Skeletal muscle tissue (tissue), 4 donors: ENCODE data around the gene MRPS26. TPM values are rescaled to one million over a fixed set of nuclear protein-coding genes. Genes with fewer than 3 reads are reported as not detected.
"Not testable (repeated sequence)": the region's sequence is repeated elsewhere in the genome, so short reads cannot be mapped to it uniquely, and the experiment has no call there.

Experiments used
- H3K27ac ChIP-seq: one replicate; pipeline ENCODE4 v1.7.0; 2013; ENCODE audit warnings: mild to moderate bottlenecking, low read depth, low read length, inconsistent platforms
- H3K27me3 ChIP-seq, 3 donors: one replicate each; pipeline ENCODE4 v1.7.0; 2013; ENCODE audit warnings: low read length in 3 of 3; ENCODE audit not compliant: control insufficient read depth in 3 of 3, insufficient read depth in 3 of 3
- H3K36me3 ChIP-seq, 3 donors: one replicate each; pipeline ENCODE4 v1.7.0; 2013; ENCODE audit warnings: low read length in 3 of 3; ENCODE audit not compliant: control insufficient read depth in 3 of 3, insufficient read depth in 3 of 3
- H3K4me1 ChIP-seq, 3 donors: one replicate each; pipeline ENCODE4 v1.7.0; 2013; ENCODE audit warnings: low read length in 3 of 3, mild to moderate bottlenecking in 3 of 3; ENCODE audit not compliant: control insufficient read depth in 3 of 3, insufficient read depth in 3 of 3
- H3K4me3 ChIP-seq, 3 donors: one replicate each; pipeline ENCODE4 v1.7.0; 2013; ENCODE audit warnings: low read length in 3 of 3
- H3K9ac ChIP-seq, 3 donors: one replicate each; pipeline ENCODE4 v1.7.0; 2013; ENCODE audit warnings: low read length in 3 of 3, mild to moderate bottlenecking in 3 of 3, moderate library complexity in 2 of 3, low read depth in 1 of 3
- H3K9me3 ChIP-seq, 3 donors: one replicate each; pipeline ENCODE4 v1.7.0; 2013; ENCODE audit warnings: low read length in 3 of 3; ENCODE audit not compliant: control insufficient read depth in 3 of 3
- total RNA-seq: library from RNA; depleted of rRNA; stranded (reverse); fragments of >200 nt; gene quantifications from one replicate; pipeline ENCODE4 v1.2.3, GENCODE V29; 2014
- donor health status: Osteomylitis.

The MRPS26 gene
- total RNA-seq, 1 donor from 2014 or later = 25.6 TPM

DNA sequence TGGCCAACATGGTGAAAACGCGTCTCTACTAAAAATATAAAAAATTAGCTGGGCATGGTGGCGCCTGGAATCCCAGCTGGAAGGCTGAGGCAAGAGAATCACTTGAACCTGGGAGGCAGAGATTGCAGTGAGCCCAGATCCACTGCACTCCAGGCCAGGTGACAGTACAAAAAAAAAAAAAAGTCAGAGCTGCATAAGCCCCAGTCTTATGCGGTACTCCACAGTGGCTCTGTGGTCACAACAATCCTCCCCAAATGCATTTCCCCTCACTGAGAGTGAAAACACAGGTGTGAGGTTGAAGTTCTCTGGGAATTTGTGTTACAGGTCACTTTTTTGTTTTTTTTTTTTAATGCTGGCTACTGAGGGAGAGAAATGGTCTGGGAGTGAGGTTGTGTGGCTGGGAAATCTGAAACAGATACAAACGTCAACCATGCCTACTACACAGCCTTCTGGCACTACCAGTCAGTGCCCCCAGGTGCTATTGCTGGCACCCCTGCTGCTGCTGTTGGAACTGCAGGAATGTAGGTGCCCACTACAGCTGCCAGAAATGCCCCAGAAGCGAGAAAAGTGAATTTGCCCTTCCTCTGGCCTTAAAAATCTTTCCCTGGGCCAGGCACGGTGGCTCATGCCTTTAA, 5.7 kb downstream of the MRPS26 start:
- Histone ChIP-seq H3K27ac (no peak overlapping the region), H3K4me1 (peaks cover 6 to 12% (median 10%) of the 10 kb centered on the region in 3 donors), H3K27me3 (no peaks in the 10 kb centered on the region), H3K36me3 (peaks cover 23 to 28% (median 27%) of the 10 kb centered on the region in 3 donors), H3K9me3 (no peaks in the 10 kb centered on the region), H3K4me3 (no peak overlapping the region), H3K9ac (no peak overlapping the region)

DNA sequence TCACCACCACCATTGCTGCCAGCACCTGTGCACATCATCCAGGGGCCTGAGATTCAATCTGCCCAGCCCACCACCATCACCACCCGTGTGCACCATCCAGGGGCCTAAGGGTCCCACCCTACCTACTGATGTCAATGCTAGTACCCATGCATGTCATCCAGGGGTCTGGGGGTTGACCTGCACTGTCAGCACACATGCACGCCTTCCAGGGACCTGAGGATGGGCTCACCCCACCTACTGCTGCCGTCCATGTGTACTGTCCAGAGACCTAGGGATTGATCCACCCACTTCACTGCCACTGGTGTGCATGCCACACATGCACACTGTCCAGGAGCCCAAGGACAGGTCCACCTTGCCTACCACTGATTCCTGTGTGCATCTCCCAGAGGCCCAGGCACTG, 13.6 kb downstream of the MRPS26 start:
- Histone ChIP-seq H3K27ac (no peak overlapping the region), H3K9ac (no peak overlapping the region), H3K27me3 (no peaks in the 10 kb centered on the region), H3K9me3 (no peaks in the 10 kb centered on the region), H3K4me1 (no peaks in the 10 kb centered on the region), H3K36me3 (no peaks in the 10 kb centered on the region), H3K4me3 (no peak overlapping the region)

DNA sequence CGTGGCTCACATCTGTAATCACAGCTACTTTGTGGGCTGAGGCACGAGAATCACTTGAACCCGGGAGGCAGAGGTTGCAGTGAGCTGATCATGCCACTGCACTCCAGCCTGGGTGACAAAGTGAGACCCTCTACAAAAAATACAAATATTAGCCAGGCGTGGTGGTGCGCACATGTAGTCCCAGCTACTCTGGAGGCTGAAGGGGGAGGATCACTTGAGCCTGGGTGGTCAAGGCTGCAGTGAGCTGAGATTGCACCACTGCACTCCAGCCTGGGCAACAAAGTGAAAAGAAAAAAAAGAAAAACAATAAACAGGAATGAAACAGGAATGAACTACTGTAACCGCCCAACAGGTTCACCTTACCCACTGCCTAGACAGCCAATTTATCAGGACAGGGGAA, 18.3 kb downstream of the MRPS26 start:
- not testable (repeated sequence) for H3K9ac ChIP-seq, H3K36me3 ChIP-seq, H3K27me3 ChIP-seq, H3K27ac ChIP-seq, H3K4me1 ChIP-seq, H3K4me3 ChIP-seq, H3K9me3 ChIP-seq

DNA sequence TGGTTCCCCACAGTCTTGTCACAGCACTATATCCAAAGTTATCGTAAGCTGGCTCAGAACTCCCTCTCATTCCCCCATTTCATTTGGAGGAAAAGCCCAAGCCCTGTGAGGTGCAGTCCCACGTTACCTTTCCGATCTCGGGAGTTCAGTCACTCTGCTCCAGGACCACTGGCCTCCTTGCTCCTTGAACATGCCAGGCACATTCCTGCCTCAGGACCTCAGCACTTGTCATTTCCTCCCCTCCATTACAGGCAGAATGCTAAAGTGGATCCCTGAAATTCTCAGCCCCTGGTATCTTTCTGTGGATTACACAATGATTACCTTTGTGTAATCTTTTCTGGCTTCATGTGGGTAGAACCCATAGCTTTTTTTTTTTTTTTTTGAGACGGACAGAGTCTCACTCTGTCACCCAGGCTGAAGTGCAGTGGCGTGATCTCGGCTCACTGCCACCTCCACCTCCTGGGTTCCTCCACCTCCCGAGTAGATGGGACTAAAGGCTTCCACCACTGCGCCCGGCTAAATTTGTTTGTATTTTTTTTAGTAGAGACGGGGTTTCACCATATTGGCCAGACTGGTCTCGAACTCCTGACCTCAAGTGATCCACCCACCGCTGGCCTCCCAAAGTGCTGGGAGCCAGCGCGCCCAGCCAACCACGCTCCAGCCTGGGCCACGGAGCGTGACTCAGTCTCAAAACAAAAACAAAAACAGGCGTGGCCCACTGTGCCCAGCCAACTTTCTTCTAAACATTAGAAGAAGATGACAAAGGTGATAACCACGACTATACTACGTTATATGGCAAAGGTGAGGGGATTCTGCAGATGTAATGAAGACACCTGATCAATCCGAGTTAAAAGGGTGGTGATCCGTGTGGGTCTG, 21.5 kb downstream of the MRPS26 start:
- Histone ChIP-seq H3K4me3 (no peak overlapping the region), H3K9ac (no peak overlapping the region), H3K9me3 (no peaks in the 10 kb centered on the region), H3K27me3 (peaks cover 9 to 14% (median 12%) of the 10 kb centered on the region in 3 donors), H3K36me3 (no peaks in the 10 kb centered on the region), H3K27ac (no peak overlapping the region), H3K4me1 (peaks cover 0 to 4% (median 3%) of the 10 kb centered on the region in 3 donors)

DNA sequence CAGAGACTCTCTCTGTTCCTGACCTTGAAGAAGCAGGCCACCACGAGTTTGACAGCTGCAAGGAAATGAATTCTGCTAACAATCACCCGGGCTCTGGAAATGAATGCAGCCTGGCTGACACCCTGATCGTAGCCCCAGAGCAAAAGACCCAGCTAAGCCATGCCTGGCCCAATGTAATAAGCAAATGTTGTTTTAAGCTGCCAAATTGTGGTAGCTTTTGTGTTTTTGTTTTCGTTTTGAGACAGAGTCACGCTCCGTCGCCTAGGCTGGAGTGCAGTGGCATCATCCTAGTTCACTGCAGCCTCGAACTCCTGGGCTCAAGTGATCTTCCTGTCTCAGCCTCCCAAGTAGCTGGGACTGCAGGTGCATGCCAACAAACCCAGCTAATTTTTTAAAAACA, 22.2 kb downstream of the MRPS26 start:
- Histone ChIP-seq H3K27me3 (peaks cover 15 to 19% (median 19%) of the 10 kb centered on the region in 3 donors), H3K4me3 (no peak overlapping the region), H3K36me3 (no peaks in the 10 kb centered on the region), H3K27ac (no peak overlapping the region), H3K4me1 (peaks cover 0 to 6% (median 3%) of the 10 kb centered on the region in 3 donors), H3K9me3 (no peaks in the 10 kb centered on the region), H3K9ac (no peak overlapping the region)

DNA sequence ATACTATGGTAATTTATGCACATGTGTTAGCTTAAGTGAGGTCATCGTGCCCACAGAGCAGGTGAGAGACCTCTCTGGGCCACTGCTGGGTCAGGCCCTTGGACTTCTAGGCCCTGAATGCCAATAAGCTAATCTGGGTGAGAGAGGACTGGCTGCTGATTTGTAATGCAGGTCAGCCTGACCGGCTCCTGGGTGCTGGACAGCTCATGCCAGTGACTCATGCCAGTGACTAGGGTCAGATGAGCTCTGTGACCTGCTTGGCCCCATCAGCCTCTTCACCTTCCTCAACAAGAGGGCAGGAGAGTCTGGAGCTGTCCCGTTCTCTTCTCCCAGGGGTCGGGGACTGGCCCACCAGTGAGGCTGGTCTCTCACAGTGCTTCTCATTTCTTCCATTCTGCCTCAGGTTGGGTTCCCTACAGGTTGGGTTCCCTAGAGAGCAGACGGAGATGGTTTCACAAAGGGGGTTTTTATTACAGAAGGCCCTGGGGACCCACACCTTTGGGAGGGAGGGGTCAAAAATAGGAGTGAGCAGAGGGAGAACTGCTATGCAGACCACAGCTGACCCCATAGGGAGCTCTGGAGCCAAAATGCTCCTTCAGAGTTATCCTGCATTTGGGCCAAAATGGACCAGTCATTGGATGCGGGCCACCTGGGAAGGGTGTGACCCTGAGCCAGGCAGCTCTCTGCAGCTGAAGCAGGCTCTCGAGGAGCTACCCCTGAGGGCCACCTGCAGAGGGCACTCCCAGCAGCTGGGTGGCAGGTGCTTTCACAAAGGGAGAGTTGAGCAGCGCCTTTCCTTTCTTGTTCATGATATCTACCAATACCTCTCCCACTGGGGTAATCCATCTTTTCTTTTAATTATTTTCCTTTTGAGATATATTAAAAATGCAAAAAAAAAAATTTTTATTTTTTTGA, 23.4 kb downstream of the MRPS26 start:
- Histone ChIP-seq H3K27ac (no peak overlapping the region), H3K36me3 (no peaks in the 10 kb centered on the region), H3K4me3 (no peak overlapping the region), H3K9ac (no peak overlapping the region), H3K9me3 (no peaks in the 10 kb centered on the region), H3K27me3 (peaks cover 15 to 22% (median 21%) of the 10 kb centered on the region in 3 donors), H3K4me1 (peaks cover 0 to 6% (median 3%) of the 10 kb centered on the region in 3 donors)

GRCh38 chr20:3070725-3071124, 24.9 kb downstream of the MRPS26 start:
- no peaks in the 10 kb centered on the region for H3K9me3 ChIP-seq
- no peak overlapping the region for H3K9ac ChIP-seq
- peaks cover 0 to 6% (median 3%) of the 10 kb centered on the region in 3 donors for H3K4me1 ChIP-seq
- H3K27ac ChIP-seq = no peak overlapping the region
- no peaks in the 10 kb centered on the region for H3K36me3 ChIP-seq
- H3K4me3 ChIP-seq = no peak overlapping the region
- peaks cover 15 to 22% (median 21%) of the 10 kb centered on the region in 3 donors for H3K27me3 ChIP-seq

- Histone ChIP-seq H3K27me3 (peaks cover 15 to 22% (median 21%) of the 10 kb centered on the region in 3 donors), H3K36me3 (no peaks in the 10 kb centered on the region), H3K4me3 (peak overlapping the region; percentile 32 to 41 (median 38)), H3K27ac (no peak overlapping the region), H3K9ac (peak overlapping the region in 1 of 3 donors; percentile 25), H3K4me1 (peaks cover 0 to 6% (median 3%) of the 10 kb centered on the region in 3 donors), H3K9me3 (no peaks in the 10 kb centered on the region)
Measured at GRCh38 chr20:3071266-3071609, 25.4 kb downstream of the MRPS26 start.

DNA sequence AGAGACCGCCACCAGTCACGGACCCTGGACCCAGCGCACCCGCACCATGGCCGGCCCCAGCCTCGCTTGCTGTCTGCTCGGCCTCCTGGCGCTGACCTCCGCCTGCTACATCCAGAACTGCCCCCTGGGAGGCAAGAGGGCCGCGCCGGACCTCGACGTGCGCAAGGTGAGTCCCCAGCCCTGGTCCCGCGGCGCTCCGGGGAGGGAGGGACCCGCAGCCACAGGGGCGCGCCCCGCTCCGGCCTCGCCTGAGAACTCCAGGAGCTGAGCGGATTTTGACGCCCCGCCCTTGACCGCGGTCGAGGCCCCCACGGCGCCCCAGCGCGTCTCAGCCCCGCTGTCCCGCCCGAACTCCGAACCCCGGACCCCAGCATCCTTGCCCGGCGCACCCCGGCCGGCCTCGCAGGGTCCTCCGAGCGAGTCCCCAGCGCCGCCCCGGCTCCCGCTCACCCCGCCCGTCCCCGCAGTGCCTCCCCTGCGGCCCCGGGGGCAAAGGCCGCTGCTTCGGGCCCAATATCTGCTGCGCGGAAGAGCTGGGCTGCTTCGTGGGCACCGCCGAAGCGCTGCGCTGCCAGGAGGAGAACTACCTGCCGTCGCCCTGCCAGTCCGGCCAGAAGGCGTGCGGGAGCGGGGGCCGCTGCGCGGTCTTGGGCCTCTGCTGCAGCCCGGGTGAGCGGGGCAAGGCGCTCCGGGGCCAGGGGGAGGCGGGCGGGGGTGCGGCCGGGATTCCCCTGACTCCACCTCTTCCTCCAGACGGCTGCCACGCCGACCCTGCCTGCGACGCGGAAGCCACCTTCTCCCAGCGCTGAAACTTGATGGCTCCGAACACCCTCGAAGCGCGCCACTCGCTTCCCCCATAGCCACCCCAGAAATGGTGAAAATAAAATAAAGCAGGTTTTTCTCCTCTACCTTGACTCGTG, 26.0 kb downstream of the MRPS26 start, which contains the start of gene OXT:
OXT (plus strand) TSS at position 11 of the 920 bp plus-strand sequence; CDS start at position 47, 36 bp downstream.
- Histone ChIP-seq H3K4me1 (peaks cover 0 to 6% (median 3%) of the 10 kb centered on the region in 3 donors), H3K27me3 (peaks cover 15 to 22% (median 21%) of the 10 kb centered on the region in 3 donors), H3K9me3 (no peaks in the 10 kb centered on the region), H3K36me3 (no peaks in the 10 kb centered on the region), H3K27ac (no peak within 1 kb of the TSS), H3K4me3 (peak within 1 kb of the TSS; percentile 32 to 49 (median 38)), H3K9ac (peak within 1 kb of the TSS in 1 of 3 donors; percentile 25)
